ENCODE data around the gene USF3. TPM values are rescaled to one million over a fixed set of nuclear protein-coding genes. Genes with fewer than 3 reads are reported as not detected.

USF3 gene
- total and polyA plus RNA-seq, 2 experiments from 2014 or later, result 10.1 to 23.5 TPM

GRCh38 chr3:113662824-113663223, 33.6 kb downstream of the USF3 start:
- H3K4me3 ChIP-seq, result no peak overlapping the region
- no peaks in the 10 kb centered on the region for H3K9me2 ChIP-seq (ENCODE audit: insufficient read depth)
- no peak for ATAC-seq
- Mint-ChIP-seq H3K27ac (no peak overlapping the region), H3K4me1 (peaks cover 11% of the 10 kb centered on the region), H3K27me3 (ENCODE audit: insufficient read depth, low read depth, poor library complexity) (peaks cover 1% of the 10 kb centered on the region), H3K4me3 (no peak overlapping the region), H3K36me3 (ENCODE audit: low read depth) (peaks cover 11% of the 10 kb centered on the region; the same call in 2 of the 3 replicates), H3K9me3 (no peaks in the 10 kb centered on the region)
- no peaks in the 10 kb centered on the region; the same call in 1 of the 2 replicates for H4K20me1 ChIP-seq (replicated peaks; ENCODE audit: insufficient read depth)
- H3K4me1 ChIP-seq (ENCODE audit: insufficient read depth), result peaks cover 1% of the 10 kb centered on the region
- H3K27me3 ChIP-seq (ENCODE audit: insufficient read depth), result no peaks in the 10 kb centered on the region
- no peak overlapping the region for H2AFZ ChIP-seq
- no peaks in the 10 kb centered on the region for H3F3A ChIP-seq (replicated peaks; ENCODE audit: low read depth)
- no peak overlapping the region for H3K27ac ChIP-seq (ENCODE audit: low read depth)
- H3K4me2 ChIP-seq, result no peak overlapping the region
- no peaks in the 10 kb centered on the region for H3K79me2 ChIP-seq (replicated peaks; ENCODE audit: insufficient read depth)
- no peak for TF ChIP-seq NANOG (IDR thresholded peaks at IDR 0.05; ENCODE audit: borderline replicate concordance)
- TF ChIP-seq ETS1 (IDR thresholded peaks at IDR 0.05), result no peak
- TF ChIP-seq POLR2AphosphoS5 (IDR thresholded peaks at IDR 0.05; ENCODE audit: low read depth), result no peak
- TF ChIP-seq ZNF331 (CRISPR knock-in tag; IDR thresholded peaks at IDR 0.05; ENCODE audit: low read depth), result no peak
- no peak for TF ChIP-seq REST (IDR thresholded peaks at IDR 0.05; ENCODE audit: unreplicated experiment)
- TF ChIP-seq ZNF114 (CRISPR knock-in tag; IDR thresholded peaks at IDR 0.05), result no peak
- TF ChIP-seq EZH2phosphoT487 (IDR thresholded peaks at IDR 0.05; ENCODE audit: unreplicated experiment), result no peak
- no peak for TF ChIP-seq CREB1 (CRISPR knock-in tag; IDR thresholded peaks at IDR 0.05; ENCODE audit: low read depth)
- TF ChIP-seq CTCF (conservative IDR thresholded peaks at IDR 0.05; ENCODE audit: low read depth in 2 of 2), result no peak
- TF ChIP-seq STAT1 (IDR thresholded peaks at IDR 0.05; ENCODE audit: unreplicated experiment), result no peak
- no peak for TF ChIP-seq ZNF462 (CRISPR knock-in tag; IDR thresholded peaks at IDR 0.05)
- no peak for TF ChIP-seq JUNB (IDR thresholded peaks at IDR 0.05; ENCODE audit: unreplicated experiment)
- TF ChIP-seq EZH2 (IDR thresholded peaks at IDR 0.05; ENCODE audit: low read depth, unreplicated experiment), result no peak
- no peaks in the 10 kb centered on the region; the same call in 1 of the 2 replicates for H3K36me3 ChIP-seq (ENCODE audit: insufficient read depth)
- no peak for DNase-seq (ENCODE audit: low spot score)
